ENCODE results near the gene CDS1.

- no peak for TF ChIP-seq CTCF (IDR thresholded peaks at IDR 0.05)
- no peak for TF ChIP-seq POLR2AphosphoS5 (IDR thresholded peaks at IDR 0.05)
- TF ChIP-seq POLR2A (IDR thresholded peaks at IDR 0.05) = no peak
These were observed 90.7 kb downstream of the CDS1 start for GRCh38 chr4:84673475-84674240.

All from prostate gland (tissue), 2 donors.